Measurements from ENCODE around the gene BORCS8. TPM values are rescaled to one million over a fixed set of nuclear protein-coding genes. Genes with fewer than 3 reads are reported as not detected.

Gene BORCS8
- total and polyA plus RNA-seq, 2 of the 4 experiments (the other 2 are of a cell fraction) = 16.7 to 33.9 TPM

DNA sequence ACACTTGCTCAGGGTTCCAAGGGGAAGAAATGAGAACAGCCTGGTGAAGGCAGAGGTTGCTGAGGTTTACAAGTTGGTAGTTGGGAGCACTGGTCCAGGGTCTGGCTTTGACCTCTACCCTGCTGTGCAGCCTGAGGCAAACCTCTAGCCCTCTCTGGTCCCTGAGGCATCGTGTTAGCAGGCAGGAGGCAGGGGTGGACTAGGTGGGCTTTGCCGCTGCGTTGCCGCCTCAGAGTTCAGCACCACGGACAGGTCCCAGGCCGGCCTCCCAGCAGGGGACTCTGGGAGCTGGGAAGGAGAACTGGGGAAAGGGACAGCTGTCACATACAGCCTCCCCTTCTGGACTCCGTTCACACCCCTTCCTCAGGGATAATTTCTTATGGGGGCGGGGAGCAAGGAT, 22.9 kb upstream of the BORCS8 start:
- no peaks in the 10 kb centered on the region for H3K36me3 ChIP-seq (ENCODE audit: control insufficient read depth, insufficient read depth, low read length)
- intact Hi-C loops (cut with micrococcal nuclease) = no loop called here
- no peaks in the 10 kb centered on the region for H3K79me1 ChIP-seq (ENCODE audit: low read depth in 1 of 2, low read length in 2 of 2)
- H3K23ac ChIP-seq (ENCODE audit: low read depth, low read length) = no peak overlapping the region
- H4K91ac ChIP-seq (ENCODE audit: insufficient read depth, low read depth, low read length) = no peak overlapping the region
- 0 out of 2 replicates have a peak, but pooled peaks cover 2% of the 10 kb centered on the region for H3K9me1 ChIP-seq (ENCODE audit: insufficient read depth, low read length)
- peak overlapping the region; percentile 32 for H2AFZ ChIP-seq (replicated peaks; ENCODE audit: low read length, poor library complexity)
- H3K14ac ChIP-seq (replicated peaks; ENCODE audit: low read depth, low read length) = no peak overlapping the region
- ChIA-PET POLR2A (ENCODE audit: unreplicated experiment) (no interaction called here), CTCF (interaction anchor here (1.3 kb wide), 1 partner anchor 10 kb away, joined by 3 read pairs; no protein-coding TSS in a partner anchor)
- H3K18ac ChIP-seq (ENCODE audit: low read depth, low read length) = no peak overlapping the region
- no peaks in the 10 kb centered on the region for H3K9me3 ChIP-seq (ENCODE audit: control insufficient read depth, insufficient read depth, low read length)
- peaks cover 29% of the 10 kb centered on the region for H3K27me3 ChIP-seq (ENCODE audit: control insufficient read depth, insufficient read depth, low read length)
- no peak overlapping the region for H3K9ac ChIP-seq (ENCODE audit: low read depth, low read length)
- H4K20me1 ChIP-seq (ENCODE audit: insufficient read depth, low read length) = peaks cover 6% of the 10 kb centered on the region; the same call in 1 of the 2 replicates
- ATAC-seq (ENCODE audit: low read depth) (peak; percentile 89), DNase-seq (peak; percentile 39)
- H2BK120ac ChIP-seq (ENCODE audit: low read depth, low read length) = no peak overlapping the region
- H2AK9ac ChIP-seq (replicated peaks; ENCODE audit: low read depth, low read length, poor library complexity) = no peak overlapping the region
- H3K4me3 ChIP-seq (ENCODE audit: insufficient read depth, low read depth, low read length) = no peak overlapping the region
- 5% methylated on average over 4 of the region's 8 CpGs; no CpG with 5 or more reads in 1 of the 2 experiments for WGBS, 2 experiments (ENCODE audit: extremely low coverage in 2 of 2, insufficient read length in 1 of 2)
- H3K56ac ChIP-seq (ENCODE audit: extremely low read depth, insufficient read depth, low read length) = no peak overlapping the region
- no peak overlapping the region for H2BK15ac ChIP-seq (ENCODE audit: low read depth, low read length)
- in situ Hi-C loops (cut with MboI; ENCODE audit: low sequenced_read_pairs) = no loop called here
- no peak overlapping the region for H2BK20ac ChIP-seq (ENCODE audit: low read depth, low read length)
- H3K27ac ChIP-seq (ENCODE audit: insufficient read depth, low read length) = no peak overlapping the region
- H4K5ac ChIP-seq (ENCODE audit: low read depth, low read length) = no peak overlapping the region
- dilution Hi-C loops (cut with HindIII; ENCODE audit: low sequenced_read_pairs, unreplicated experiment) = no loop called here
- BruUV-seq (replicated peaks) = no TSS peak
- no peak overlapping the region for H2BK5ac ChIP-seq (ENCODE audit: low read depth, low read length, poor library complexity, severe bottlenecking)
- H3K4me2 ChIP-seq (ENCODE audit: low read depth, low read length) = no peak overlapping the region
- H4K8ac ChIP-seq (ENCODE audit: low read depth in 2 of 2, low read length in 2 of 2) = no peak overlapping the region
- H2AK5ac ChIP-seq (ENCODE audit: low read depth, low read length) = no peak overlapping the region
- no peaks in the 10 kb centered on the region for H3K4me1 ChIP-seq (ENCODE audit: control insufficient read depth, insufficient read depth, low read length)
- no peak overlapping the region for H3K4ac ChIP-seq (ENCODE audit: low read depth, low read length)
- TF ChIP-seq, protein P1, sequence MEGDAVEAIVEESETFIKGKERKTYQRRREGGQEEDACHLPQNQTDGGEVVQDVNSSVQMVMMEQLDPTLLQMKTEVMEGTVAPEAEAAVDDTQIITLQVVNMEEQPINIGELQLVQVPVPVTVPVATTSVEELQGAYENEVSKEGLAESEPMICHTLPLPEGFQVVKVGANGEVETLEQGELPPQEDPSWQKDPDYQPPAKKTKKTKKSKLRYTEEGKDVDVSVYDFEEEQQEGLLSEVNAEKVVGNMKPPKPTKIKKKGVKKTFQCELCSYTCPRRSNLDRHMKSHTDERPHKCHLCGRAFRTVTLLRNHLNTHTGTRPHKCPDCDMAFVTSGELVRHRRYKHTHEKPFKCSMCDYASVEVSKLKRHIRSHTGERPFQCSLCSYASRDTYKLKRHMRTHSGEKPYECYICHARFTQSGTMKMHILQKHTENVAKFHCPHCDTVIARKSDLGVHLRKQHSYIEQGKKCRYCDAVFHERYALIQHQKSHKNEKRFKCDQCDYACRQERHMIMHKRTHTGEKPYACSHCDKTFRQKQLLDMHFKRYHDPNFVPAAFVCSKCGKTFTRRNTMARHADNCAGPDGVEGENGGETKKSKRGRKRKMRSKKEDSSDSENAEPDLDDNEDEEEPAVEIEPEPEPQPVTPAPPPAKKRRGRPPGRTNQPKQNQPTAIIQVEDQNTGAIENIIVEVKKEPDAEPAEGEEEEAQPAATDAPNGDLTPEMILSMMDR (conservative IDR thresholded peaks at IDR 0.05; ENCODE audit: low read depth, low read length) = no peak
- TF ChIP-seq RCOR1 (IDR thresholded peaks at IDR 0.05; ENCODE audit: insufficient replicate concordance, low read length) (peak; percentile 47), MXI1 (IDR thresholded peaks at IDR 0.05; ENCODE audit: borderline replicate concordance, low read depth, low read length) (0 out of 2 replicates have a peak, but pooled peaks have one; percentile 17)

Data from IMR-90 (cell line).